Kidney (tissue), 14 donors: ENCODE measurements around the gene CHD9NB. TPM values are rescaled to one million over a fixed set of nuclear protein-coding genes. Genes with fewer than 3 reads are reported as not detected.

ENCODE experiments used
- DNase-seq, 5 donors: peaks; one replicate each; pipeline ENCODE4 v3.0.0-alpha.2; 2013 to 2020
- FAIRE-seq: peaks from 2 replicates; lab custom pipeline; 2012; peaks lifted over from hg19 to GRCh38; lab: Jason Lieb, UNC
- H3K27ac ChIP-seq, 2 donors: one replicate each; pipeline ENCODE4 v1.7.0; 2013; ENCODE audit warnings: low read depth in 2 of 2, low read length in 2 of 2, inconsistent platforms in 1 of 2
- H3K27me3 ChIP-seq: one replicate; pipeline ENCODE4 v1.7.1; 2013; ENCODE audit warnings: low read length, inconsistent platforms; ENCODE audit not compliant: control insufficient read depth, insufficient read depth
- H3K36me3 ChIP-seq, 3 donors: one replicate each; pipeline versions ENCODE4 v1.7.0 to v1.7.1; 2013; ENCODE audit warnings: low read length in 3 of 3, control low read depth in 1 of 3, inconsistent platforms in 1 of 3; ENCODE audit not compliant: insufficient read depth in 3 of 3, control insufficient read depth in 2 of 3
- H3K4me1 ChIP-seq, 3 donors: one replicate each; pipeline versions ENCODE4 v1.7.0 to v1.7.1; 2013; ENCODE audit warnings: low read length in 3 of 3, inconsistent platforms in 1 of 3, low read depth in 1 of 3; ENCODE audit not compliant: control insufficient read depth in 2 of 3, insufficient read depth in 2 of 3
- H3K4me3 ChIP-seq, 3 donors: one replicate each; pipeline versions ENCODE4 v1.7.0 to v1.8.1; 2013; ENCODE audit warnings: low read length in 3 of 3, control low read depth in 1 of 3, inconsistent platforms in 1 of 3
- H3K9ac ChIP-seq, 3 donors: one replicate each; pipeline versions ENCODE4 v1.7.0 to v1.7.1; 2013; ENCODE audit warnings: low read length in 3 of 3, control low read depth in 1 of 3, inconsistent platforms in 1 of 3
- H3K9me3 ChIP-seq, 3 donors: one replicate each; pipeline versions ENCODE4 v1.7.0 to v1.7.1; 2013; ENCODE audit warnings: low read length in 3 of 3, control low read depth in 1 of 3, inconsistent platforms in 1 of 3; ENCODE audit not compliant: control insufficient read depth in 2 of 3, insufficient read depth in 1 of 3
- intact Hi-C: fragments of 100-400 bp; cut with DNase I; formaldehyde crosslinking; loops from one replicate; pipeline ENCODE4 v1.11.1; 2022
- polyA plus RNA-seq: library from polyadenylated mRNA; stranded (reverse); fragments of 350-450 nt; fragmentation: Illumina TruSeq; extraction: RNeasy Lipid Tissue Mini Kit (QIAGEN cat#74804); gene quantifications from one replicate; pipeline ENCODE4 v1.2.3, GENCODE V29; 2014; ENCODE audit warnings: low read depth, low replicate concordance; ENCODE audit not compliant: insufficient read depth
- total RNA-seq: library from RNA; stranded (reverse); fragmentation: NEBNext Ultra II Directional; extraction: Animal tissue kit (Norgen Biotek cat#: 25700); gene quantifications from one replicate; pipeline ENCODE4 v1.2.1, GENCODE V29; 2021
- TF ChIP-seq, protein P1 (sequence below): IDR thresholded peaks from 3 replicates; pipeline ENCODE4 v1.5.1; 2012; ENCODE audit warnings: mild to moderate bottlenecking, moderate library complexity, borderline replicate concordance; ENCODE audit not compliant: insufficient read depth; ENCODE audit errors: extremely low read depth
- donor health status: control.
- donor health status: control.
- donor health status: control.
- donor health status: control.
- donor health status: control.
- donor health status: DM: yes; HTN: yes; CAD: no.
- donor health status: Normal renal cell carcinoma (clear cell type).

The CHD9NB gene
- total and polyA plus RNA-seq, 2 donors from 2014 or later, result 9.8 to 26.2 TPM

DNA sequence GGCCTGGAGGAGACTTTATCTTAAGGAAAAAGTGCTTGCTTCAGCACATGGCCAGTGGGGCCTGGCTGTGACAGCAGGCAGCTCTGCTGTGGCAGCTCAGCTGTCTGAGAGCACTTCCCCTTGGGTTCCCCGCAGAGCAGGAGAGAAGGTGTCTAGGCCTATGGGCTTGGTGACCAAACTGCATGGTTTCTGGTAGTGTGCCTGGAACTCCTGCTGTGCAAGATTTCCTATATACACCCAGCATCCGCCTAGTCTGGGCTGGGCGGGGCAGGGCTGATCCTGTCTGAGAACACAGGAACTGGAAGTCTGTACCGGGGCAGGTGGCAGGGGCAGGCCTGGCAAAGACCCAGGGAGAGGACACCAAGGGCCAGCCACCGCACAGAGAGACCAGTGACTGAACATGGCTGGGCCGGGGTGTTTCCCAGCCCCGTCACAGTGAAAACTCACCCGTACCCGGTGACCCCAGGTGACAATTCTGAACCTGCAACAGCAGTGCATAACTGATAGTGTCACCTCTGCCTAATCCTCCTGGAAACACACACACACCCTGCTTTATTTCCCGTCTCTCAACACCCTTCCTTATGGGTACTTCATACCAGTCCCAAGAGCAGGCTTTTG lies 41.4 kb upstream of the CHD9NB start:
- no peaks in the 10 kb centered on the region for H3K27me3 ChIP-seq
- intact Hi-C loops, result no loop called here
- DNase-seq (peak in 2 of 5 donors; percentile 40 to 89), FAIRE-seq (no peak)
- no peaks in the 10 kb centered on the region for H3K9me3 ChIP-seq
- H3K9ac ChIP-seq, result peak overlapping the region in 1 of 3 donors; percentile 5
- H3K4me1 ChIP-seq, result peaks cover 4 to 39% (median 25%) of the 10 kb centered on the region in 3 donors
- H3K4me3 ChIP-seq, result no peak overlapping the region
- peak overlapping the region; percentile 35 to 47 for H3K27ac ChIP-seq
- no peaks in the 10 kb centered on the region for H3K36me3 ChIP-seq
- TF ChIP-seq, protein P1, sequence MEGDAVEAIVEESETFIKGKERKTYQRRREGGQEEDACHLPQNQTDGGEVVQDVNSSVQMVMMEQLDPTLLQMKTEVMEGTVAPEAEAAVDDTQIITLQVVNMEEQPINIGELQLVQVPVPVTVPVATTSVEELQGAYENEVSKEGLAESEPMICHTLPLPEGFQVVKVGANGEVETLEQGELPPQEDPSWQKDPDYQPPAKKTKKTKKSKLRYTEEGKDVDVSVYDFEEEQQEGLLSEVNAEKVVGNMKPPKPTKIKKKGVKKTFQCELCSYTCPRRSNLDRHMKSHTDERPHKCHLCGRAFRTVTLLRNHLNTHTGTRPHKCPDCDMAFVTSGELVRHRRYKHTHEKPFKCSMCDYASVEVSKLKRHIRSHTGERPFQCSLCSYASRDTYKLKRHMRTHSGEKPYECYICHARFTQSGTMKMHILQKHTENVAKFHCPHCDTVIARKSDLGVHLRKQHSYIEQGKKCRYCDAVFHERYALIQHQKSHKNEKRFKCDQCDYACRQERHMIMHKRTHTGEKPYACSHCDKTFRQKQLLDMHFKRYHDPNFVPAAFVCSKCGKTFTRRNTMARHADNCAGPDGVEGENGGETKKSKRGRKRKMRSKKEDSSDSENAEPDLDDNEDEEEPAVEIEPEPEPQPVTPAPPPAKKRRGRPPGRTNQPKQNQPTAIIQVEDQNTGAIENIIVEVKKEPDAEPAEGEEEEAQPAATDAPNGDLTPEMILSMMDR, result no peak

GRCh38 chr16:53093162-53093744 lies 40.6 kb upstream of the CHD9NB start:
- Histone ChIP-seq H3K4me1 (peaks cover 3 to 34% (median 18%) of the 10 kb centered on the region in 3 donors), H3K4me3 (no peak overlapping the region), H3K36me3 (no peaks in the 10 kb centered on the region), H3K9ac (no peak overlapping the region), H3K27me3 (no peaks in the 10 kb centered on the region), H3K27ac (peak overlapping the region in 1 of 2 donors; percentile 47), H3K9me3 (no peaks in the 10 kb centered on the region)
- intact Hi-C loops, result no loop called here
- DNase-seq (no peak), FAIRE-seq (no peak)
- TF ChIP-seq, protein P1, result no peak

DNA sequence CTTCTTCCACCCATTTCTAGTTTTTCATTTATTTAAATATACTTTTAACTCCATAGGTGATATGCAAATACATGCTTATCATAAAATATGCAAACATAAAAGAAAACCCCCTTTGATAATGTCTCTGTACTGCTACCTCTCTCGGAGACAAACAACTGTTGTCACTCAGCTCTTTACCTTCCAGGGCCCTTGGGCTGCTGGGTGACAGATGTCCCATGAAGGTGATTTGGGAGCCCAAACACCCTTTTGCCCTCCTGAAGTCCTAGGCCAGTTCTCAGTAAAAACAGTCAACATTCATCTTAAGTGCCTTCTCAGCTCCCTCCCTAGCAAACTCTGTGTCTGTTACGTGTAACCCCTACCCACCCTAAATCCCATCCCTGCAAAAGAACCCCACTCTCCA lies 39.6 kb upstream of the CHD9NB start:
- H3K4me1 ChIP-seq, result peaks cover 3 to 34% (median 18%) of the 10 kb centered on the region in 3 donors
- intact Hi-C loops, result no loop called here
- H3K36me3 ChIP-seq, result no peaks in the 10 kb centered on the region
- no peaks in the 10 kb centered on the region for H3K27me3 ChIP-seq
- H3K9ac ChIP-seq, result no peak overlapping the region
- no peak overlapping the region for H3K27ac ChIP-seq
- FAIRE-seq (no peak), DNase-seq (no peak)
- H3K4me3 ChIP-seq, result no peak overlapping the region
- TF ChIP-seq, protein P1, result no peak
- no peaks in the 10 kb centered on the region for H3K9me3 ChIP-seq
